GM12892 (cell line): ENCODE results near the gene ZIC2.

Experiments
- DNase-seq: peaks from one replicate; pipeline ENCODE4 v3.0.0; 2011; ENCODE audit not compliant: insufficient read length
- FAIRE-seq: peaks from 2 replicates; lab custom pipeline; 2011; peaks lifted over from hg19 to GRCh38; lab: Jason Lieb, UNC
- POLR2A ChIP-seq: IDR thresholded peaks from 2 replicates; pipeline ENCODE4 v1.6.1; 2011; ENCODE audit warnings: low read depth, low read length, control low read depth
- POLR2AphosphoS5 ChIP-seq: IDR thresholded peaks from 2 replicates; pipeline ENCODE4 v1.6.1; 2011; ENCODE audit warnings: low read depth, low read length, control low read depth
- TAF1 ChIP-seq: IDR thresholded peaks from 2 replicates; pipeline ENCODE4 v1.6.1; 2011; ENCODE audit warnings: low read depth, mild to moderate bottlenecking, control low read depth, low read length, borderline replicate concordance

The ZIC2 gene

GRCh38 chr13:99992949-99993351 is 11.4 kb downstream of the ZIC2 start:
- FAIRE-seq (no peak), DNase-seq (no peak)
- TF ChIP-seq POLR2AphosphoS5, result no peak
- no peak for TF ChIP-seq TAF1
- TF ChIP-seq POLR2A, result no peak

- TF ChIP-seq TAF1 (no peak), POLR2AphosphoS5 (no peak), POLR2A (no peak)
- DNase-seq (no peak), FAIRE-seq (no peak)
Observed at GRCh38 chr13:99993660-99994637, 12.4 kb downstream of the ZIC2 start.

GRCh38 chr13:99994638-99995020 is 13.0 kb downstream of the ZIC2 start:
- no peak for FAIRE-seq

GRCh38 chr13:99995104-99995588 is 13.6 kb downstream of the ZIC2 start:
- DNase-seq (no peak), FAIRE-seq (no peak)
- TF ChIP-seq POLR2AphosphoS5, result no peak

More at GRCh38 chr13:99994638-99995020, 13.0 kb downstream of the ZIC2 start:
- no peak for TF ChIP-seq POLR2AphosphoS5
- no peak for TF ChIP-seq POLR2A
- TF ChIP-seq TAF1, result no peak
- DNase-seq, result no peak

GRCh38 chr13:99995589-99996380 is 14.2 kb downstream of the ZIC2 start:
- DNase-seq, result no peak
- TF ChIP-seq POLR2AphosphoS5 (no peak), TAF1 (no peak), POLR2A (no peak)
- FAIRE-seq, result no peak

DNA sequence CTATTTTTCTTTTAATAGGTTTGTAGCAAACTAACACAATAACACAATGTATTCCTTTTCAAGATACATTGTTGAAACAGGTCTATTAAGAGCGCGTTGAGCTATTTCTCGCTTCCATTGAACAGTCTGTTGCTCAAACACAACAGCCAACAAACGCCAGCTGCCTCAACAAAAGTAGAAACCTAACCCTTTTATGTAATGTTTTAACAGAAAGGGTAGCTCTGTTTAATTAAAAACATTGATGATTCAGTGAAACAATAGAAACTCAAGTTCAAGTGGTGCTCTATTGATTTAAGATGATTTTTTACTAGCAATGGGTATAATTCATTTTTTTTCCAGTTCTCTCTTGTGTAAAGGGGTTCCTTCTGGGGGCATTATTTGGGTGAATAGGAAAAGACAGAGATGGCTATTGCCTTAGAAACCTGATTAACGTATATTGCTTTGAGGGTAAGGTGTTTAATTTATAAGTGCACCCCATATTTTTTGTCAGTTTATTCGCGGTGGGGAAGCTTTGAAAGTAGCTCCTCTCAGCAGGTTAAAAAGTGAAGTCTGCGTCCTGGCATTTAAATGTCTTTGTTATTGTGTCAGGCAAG is 14.9 kb downstream of the ZIC2 start:
- DNase-seq, result no peak
- FAIRE-seq, result no peak

DNA sequence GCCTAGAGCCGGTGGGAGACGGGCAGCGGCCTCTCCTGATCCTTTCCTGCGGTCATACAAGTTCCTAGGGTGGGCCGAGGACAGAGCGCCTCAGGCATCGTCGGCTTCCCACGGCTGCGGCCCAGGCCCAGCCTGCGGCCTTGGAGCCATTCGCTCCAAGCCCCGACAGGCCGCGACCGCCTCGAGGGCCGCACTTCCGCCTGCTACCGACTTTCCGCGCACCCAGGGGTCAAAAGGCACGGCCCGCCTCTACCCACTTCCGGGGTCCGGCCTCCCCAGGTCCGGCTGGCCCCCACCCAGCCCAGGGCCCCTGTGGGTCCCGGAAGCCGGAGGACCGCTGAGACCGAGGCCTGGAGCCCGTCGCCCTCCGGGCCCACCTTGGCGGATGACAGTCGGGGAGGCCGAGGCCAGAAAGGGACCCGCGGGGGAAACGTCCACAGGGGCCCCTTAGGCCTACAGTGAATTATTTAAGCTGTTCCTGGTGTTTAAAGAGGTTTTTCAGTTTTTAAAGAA is 16.2 kb downstream of the ZIC2 start:
- TF ChIP-seq POLR2A, result no peak
- DNase-seq (no peak), FAIRE-seq (no peak)

More for the DNA sequence above, 14.9 kb downstream of the ZIC2 start:
- no peak for TF ChIP-seq POLR2AphosphoS5
- TF ChIP-seq POLR2A, result no peak
- no peak for TF ChIP-seq TAF1

DNA sequence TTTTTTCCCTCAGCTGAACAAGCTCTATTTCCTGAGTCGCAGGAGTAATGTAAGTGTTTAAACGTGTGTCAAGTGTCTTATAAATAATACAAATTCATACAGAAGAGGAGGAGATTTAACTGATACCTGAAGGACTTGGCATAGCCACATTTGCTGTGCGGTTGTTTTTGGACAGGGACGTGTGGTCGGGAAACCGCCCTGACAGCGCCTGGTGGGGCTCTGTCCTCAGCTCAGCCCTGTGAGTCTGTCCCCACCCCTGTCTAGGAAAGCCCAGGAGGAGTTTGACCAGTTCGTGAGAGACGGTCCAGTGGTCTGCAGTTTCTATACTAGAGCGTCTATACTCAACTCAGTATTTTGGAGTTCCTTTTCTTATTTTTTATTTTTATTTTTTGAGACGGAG is 16.7 kb downstream of the ZIC2 start:
- DNase-seq (no peak), FAIRE-seq (no peak)
- TF ChIP-seq POLR2AphosphoS5 (no peak), POLR2A (no peak), TAF1 (no peak)

DNA sequence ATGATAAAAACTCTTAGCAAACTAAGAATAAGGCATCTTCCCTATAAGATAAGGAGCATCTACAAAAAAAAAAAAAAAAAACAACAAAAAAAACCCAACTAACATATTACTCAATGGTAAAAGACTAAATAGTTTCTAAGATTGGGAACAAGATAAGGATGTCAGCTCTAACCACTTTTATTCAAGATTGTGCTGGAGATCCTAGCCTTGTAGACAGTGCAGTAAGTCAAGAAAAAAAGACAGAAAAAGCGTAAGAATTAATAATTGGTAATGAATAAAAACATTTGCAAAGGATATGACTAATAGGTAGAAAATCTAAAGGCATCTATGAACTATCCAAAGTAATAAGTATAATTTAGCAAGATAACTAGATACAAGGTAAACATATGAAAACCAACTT is 33.0 kb downstream of the ZIC2 start:
- TF ChIP-seq POLR2AphosphoS5 (no peak), TAF1 (no peak), POLR2A (no peak)
- no peak for FAIRE-seq

GRCh38 chr13:100019780-100020356 is 38.3 kb downstream of the ZIC2 start:
- no peak for TF ChIP-seq POLR2A
- TF ChIP-seq TAF1, result no peak
- no peak for TF ChIP-seq POLR2AphosphoS5
- FAIRE-seq, result no peak

More for the DNA sequence above, 33.0 kb downstream of the ZIC2 start:
- DNase-seq, result no peak

GRCh38 chr13:100022798-100023197 is 41.2 kb downstream of the ZIC2 start:
- FAIRE-seq (no peak), DNase-seq (no peak)
- TF ChIP-seq POLR2A, result no peak
- TF ChIP-seq POLR2AphosphoS5, result no peak
- no peak for TF ChIP-seq TAF1

More at GRCh38 chr13:100019780-100020356, 38.3 kb downstream of the ZIC2 start:
- no peak for DNase-seq

DNA sequence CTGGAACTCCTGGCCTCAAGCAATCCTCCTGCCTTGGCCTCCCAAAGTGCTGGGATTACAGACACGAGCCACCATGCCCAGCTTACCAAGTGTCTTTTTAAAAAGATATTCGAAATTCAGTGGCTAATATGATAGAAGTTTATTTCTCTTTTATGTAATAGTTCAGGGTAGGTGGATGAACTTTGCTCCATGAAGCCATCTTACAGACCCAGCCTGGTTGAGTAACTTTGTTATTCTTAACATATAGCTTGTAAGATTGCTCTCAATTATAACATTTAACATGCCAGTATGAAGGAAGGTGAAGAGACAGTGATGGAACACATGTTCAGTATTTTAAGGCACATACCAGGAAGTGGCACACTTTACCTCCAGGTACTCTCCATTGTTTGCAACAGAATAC is 42.4 kb downstream of the ZIC2 start:
- DNase-seq (no peak), FAIRE-seq (no peak)
- TF ChIP-seq POLR2AphosphoS5, result no peak
